ENCODE measurements around the gene NACC2.

Gene NACC2

DNA sequence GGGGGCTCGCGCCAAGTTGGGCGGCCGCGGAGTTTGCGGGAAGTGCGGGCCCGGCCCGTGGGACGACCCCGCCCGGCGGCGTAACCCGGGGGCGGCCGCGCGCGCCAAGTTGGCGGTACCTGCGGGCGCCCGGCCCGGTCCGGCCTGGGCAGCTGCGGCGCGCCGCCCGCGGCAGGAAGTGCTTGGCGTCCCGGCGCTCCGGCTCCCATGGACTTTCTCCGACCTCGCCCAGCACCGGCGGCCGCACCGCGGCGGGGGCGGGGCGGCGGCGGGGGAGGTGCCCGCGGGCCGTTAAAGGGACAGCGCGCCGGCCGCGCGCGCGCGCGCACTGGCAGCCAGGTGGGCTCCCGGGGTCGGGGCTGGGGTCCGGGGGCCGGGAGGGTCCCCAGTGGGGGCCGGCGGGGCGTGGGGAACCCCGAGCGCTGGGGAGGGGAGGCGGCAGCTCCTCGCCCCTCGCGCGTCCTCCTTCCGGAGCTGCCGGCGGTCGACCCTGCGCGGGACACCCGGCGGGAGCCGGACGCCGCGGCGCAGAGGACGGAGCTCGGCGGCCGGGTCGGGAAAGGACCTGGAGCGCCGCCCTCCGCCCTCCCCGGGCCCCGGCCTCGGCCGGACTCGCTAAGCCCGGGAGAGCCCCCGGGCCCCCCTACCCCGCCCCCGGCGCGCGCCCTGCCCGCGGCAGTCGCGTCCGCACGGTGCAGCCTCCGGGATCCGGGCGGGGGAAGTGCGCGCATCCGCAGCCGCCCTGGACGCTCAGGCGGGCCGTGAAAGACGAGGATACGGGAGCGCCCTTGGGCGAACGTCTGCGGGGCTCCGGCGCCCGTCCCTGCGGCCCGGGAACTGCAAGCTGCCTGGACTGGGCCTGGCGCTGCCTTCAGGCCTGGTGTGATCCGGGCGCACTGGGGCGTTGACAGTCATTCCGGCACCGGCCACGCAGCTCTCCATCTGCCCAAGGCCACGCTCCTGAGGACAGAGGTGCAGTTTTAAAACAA lies at the start of gene NACC2:
Gene NACC2, minus strand, starts transcription at position 220 of the 989 bp plus-strand sequence. CDS start 44,768 bp downstream, outside the sequence.
- intact Hi-C loops (cut with micrococcal nuclease), result loop anchor here (2.0 kb wide), 2 partner anchors 15 to 23 kb away; partner anchors contain the start of gene TMEM250
- Mint-ChIP-seq H3K4me1 (ENCODE audit: low read depth) (peaks cover 57% of the 10 kb centered on the region), H3K36me3 (ENCODE audit: low read depth) (peaks cover 28% of the 10 kb centered on the region), H3K27ac (peak within 1 kb of the TSS; percentile 79), H3K9me3 (no peaks in the 10 kb centered on the region), H3K4me3 (peak within 1 kb of the TSS; percentile 86), H3K27me3 (peaks cover 31% of the 10 kb centered on the region)

GRCh38 chr9:136144450-136144849 lies 49.4 kb upstream of the NACC2 start:
- Mint-ChIP-seq H3K27ac (no peak overlapping the region), H3K4me3 (no peak overlapping the region), H3K36me3 (ENCODE audit: low read depth) (no peaks in the 10 kb centered on the region), H3K27me3 (peaks cover 10% of the 10 kb centered on the region), H3K9me3 (no peaks in the 10 kb centered on the region), H3K4me1 (ENCODE audit: low read depth) (no peaks in the 10 kb centered on the region)
- intact Hi-C loops (cut with micrococcal nuclease), result no loop called here

GRCh38 chr9:136143215-136144001 lies 48.3 kb upstream of the NACC2 start:
- no peak overlapping the region for H3K27ac Mint-ChIP-seq
- H3K36me3 Mint-ChIP-seq (ENCODE audit: low read depth), result no peaks in the 10 kb centered on the region
- H3K4me1 Mint-ChIP-seq (ENCODE audit: low read depth), result no peaks in the 10 kb centered on the region
- H3K9me3 Mint-ChIP-seq, result no peaks in the 10 kb centered on the region
- H3K27me3 Mint-ChIP-seq, result peaks cover 14% of the 10 kb centered on the region
- no peak overlapping the region for H3K4me3 Mint-ChIP-seq
- intact Hi-C loops (cut with micrococcal nuclease), result no loop called here

DNA sequence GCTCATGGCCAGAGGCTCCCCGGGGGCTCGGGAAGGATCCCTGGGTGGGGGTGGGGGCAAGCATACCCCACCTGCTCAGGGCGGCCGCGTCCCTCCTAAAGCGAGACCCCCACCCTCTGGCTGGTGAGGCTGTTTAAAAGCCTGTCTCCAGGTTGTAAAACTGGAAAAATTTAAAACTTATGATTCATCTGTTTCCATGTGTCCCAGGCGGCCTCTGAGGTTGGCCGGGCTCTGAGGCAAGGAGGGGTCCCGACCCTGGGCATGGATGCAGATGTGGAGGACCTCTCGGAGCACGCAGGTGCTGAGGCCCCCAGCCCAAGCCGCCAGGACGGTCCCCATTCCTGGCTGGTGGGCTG lies 47.7 kb upstream of the NACC2 start:
- Mint-ChIP-seq H3K36me3 (ENCODE audit: low read depth) (no peaks in the 10 kb centered on the region), H3K27ac (no peak overlapping the region), H3K27me3 (peaks cover 15% of the 10 kb centered on the region), H3K4me3 (no peak overlapping the region), H3K4me1 (ENCODE audit: low read depth) (no peaks in the 10 kb centered on the region), H3K9me3 (no peaks in the 10 kb centered on the region)
- intact Hi-C loops (cut with micrococcal nuclease), result no loop called here

- H3K9me3 Mint-ChIP-seq, result no peaks in the 10 kb centered on the region
- peaks cover 18% of the 10 kb centered on the region for H3K27me3 Mint-ChIP-seq
- H3K4me3 Mint-ChIP-seq, result no peak overlapping the region
These were observed 47.3 kb upstream of the NACC2 start for GRCh38 chr9:136142414-136142796.

DNA sequence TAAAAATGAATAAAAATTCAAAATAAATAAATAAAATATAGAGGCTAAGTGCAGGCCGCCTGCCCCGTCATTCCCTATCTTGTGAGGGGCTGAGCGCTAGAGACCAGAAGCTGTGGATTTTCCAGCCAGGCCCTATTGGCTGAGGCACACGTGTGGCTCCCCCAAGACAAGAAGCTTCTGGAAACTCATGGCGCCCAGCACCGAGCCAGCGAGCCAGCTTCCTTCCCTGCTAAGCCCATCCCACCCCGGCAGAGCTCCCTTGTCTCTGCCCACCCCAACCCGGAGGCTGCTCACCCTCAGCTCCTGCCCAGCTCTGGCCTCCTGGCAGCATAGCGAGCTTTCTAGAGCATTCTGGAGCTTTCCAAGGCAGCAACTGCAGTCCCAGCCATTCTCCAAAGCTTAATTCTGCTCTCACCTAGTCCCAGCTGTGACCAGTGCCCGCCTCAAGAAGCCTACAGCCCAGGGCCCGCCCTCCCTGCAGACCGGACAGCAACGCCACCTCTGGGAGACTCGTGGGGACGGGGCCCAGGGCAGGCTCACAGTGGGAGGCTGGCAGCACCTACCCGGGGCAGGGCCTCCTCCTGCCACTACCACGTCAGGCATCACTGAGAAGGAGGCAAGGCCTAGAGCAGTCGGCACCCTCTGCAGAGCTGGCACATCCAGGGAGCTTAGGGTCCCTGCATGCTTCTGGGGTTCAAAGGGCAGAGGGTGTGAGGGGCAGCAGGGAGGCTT lies 46.8 kb upstream of the NACC2 start:
- no peaks in the 10 kb centered on the region for H3K4me1 Mint-ChIP-seq (ENCODE audit: low read depth)

More at GRCh38 chr9:136142414-136142796, 47.3 kb upstream of the NACC2 start:
- Mint-ChIP-seq H3K27ac (no peak overlapping the region), H3K4me1 (ENCODE audit: low read depth) (no peaks in the 10 kb centered on the region), H3K36me3 (ENCODE audit: low read depth) (no peaks in the 10 kb centered on the region)
- intact Hi-C loops (cut with micrococcal nuclease), result no loop called here

DNA sequence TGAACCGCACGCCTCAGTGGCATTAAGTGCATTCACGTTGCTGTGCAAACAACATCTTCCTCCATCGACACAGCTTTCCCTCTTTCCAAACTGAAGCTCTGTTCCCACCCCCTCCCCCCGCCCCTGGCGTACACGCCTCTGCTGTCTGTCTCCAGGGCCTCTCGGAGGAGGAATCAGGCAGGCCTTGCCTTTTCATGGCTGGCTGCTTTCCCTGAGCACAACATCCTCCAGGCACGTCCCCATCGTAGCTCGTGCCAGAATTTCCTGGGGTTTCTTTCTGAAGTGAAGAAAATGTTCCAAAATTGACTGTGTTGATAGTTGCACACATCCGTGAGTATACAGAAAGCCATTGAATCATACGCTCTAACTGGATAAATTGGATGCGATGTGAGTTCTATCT lies 45.9 kb upstream of the NACC2 start:
- H3K9me3 Mint-ChIP-seq, result no peaks in the 10 kb centered on the region
- no peak overlapping the region for H3K4me3 Mint-ChIP-seq
- H3K27me3 Mint-ChIP-seq, result peaks cover 28% of the 10 kb centered on the region
- intact Hi-C loops (cut with micrococcal nuclease), result no loop called here
- no peak overlapping the region for H3K27ac Mint-ChIP-seq
- no peaks in the 10 kb centered on the region for H3K4me1 Mint-ChIP-seq (ENCODE audit: low read depth)
- H3K36me3 Mint-ChIP-seq (ENCODE audit: low read depth), result no peaks in the 10 kb centered on the region

More for the DNA sequence above, 46.8 kb upstream of the NACC2 start:
- Mint-ChIP-seq H3K4me3 (no peak overlapping the region), H3K27me3 (peaks cover 23% of the 10 kb centered on the region), H3K27ac (no peak overlapping the region), H3K36me3 (ENCODE audit: low read depth) (no peaks in the 10 kb centered on the region), H3K9me3 (no peaks in the 10 kb centered on the region)
- intact Hi-C loops (cut with micrococcal nuclease), result no loop called here

GRCh38 chr9:136140046-136140445 lies 45.0 kb upstream of the NACC2 start:
- Mint-ChIP-seq H3K36me3 (ENCODE audit: low read depth) (no peaks in the 10 kb centered on the region), H3K9me3 (no peaks in the 10 kb centered on the region), H3K27ac (no peak overlapping the region), H3K27me3 (peaks cover 37% of the 10 kb centered on the region), H3K4me3 (no peak overlapping the region), H3K4me1 (ENCODE audit: low read depth) (no peaks in the 10 kb centered on the region)
- intact Hi-C loops (cut with micrococcal nuclease), result no loop called here

DNA sequence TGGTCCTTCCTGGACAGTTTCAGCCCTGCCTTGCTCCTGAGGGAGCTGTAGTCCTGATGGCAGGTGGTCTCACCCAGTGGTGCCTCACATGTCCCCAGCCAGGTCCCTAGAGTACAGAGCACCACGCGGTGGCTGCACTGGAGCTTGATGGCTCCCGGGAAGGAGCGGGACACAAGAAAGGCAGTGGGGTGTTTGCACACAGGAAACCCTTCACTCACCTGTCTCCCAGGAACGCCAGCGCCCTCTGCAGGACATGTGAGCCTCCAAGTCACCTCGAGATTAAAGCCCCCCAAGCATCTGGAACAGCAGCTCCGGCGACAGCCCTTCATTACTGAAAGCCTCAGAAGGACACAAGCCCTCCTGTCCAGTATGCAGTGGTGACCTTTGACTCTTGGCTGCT lies 43.5 kb upstream of the NACC2 start:
- no peak overlapping the region for H3K27ac Mint-ChIP-seq
- H3K4me1 Mint-ChIP-seq (ENCODE audit: low read depth), result peaks cover 3% of the 10 kb centered on the region
- H3K27me3 Mint-ChIP-seq, result peaks cover 45% of the 10 kb centered on the region
- H3K36me3 Mint-ChIP-seq (ENCODE audit: low read depth), result no peaks in the 10 kb centered on the region
- intact Hi-C loops (cut with micrococcal nuclease), result no loop called here
- no peaks in the 10 kb centered on the region for H3K9me3 Mint-ChIP-seq
- no peak overlapping the region for H3K4me3 Mint-ChIP-seq

DNA sequence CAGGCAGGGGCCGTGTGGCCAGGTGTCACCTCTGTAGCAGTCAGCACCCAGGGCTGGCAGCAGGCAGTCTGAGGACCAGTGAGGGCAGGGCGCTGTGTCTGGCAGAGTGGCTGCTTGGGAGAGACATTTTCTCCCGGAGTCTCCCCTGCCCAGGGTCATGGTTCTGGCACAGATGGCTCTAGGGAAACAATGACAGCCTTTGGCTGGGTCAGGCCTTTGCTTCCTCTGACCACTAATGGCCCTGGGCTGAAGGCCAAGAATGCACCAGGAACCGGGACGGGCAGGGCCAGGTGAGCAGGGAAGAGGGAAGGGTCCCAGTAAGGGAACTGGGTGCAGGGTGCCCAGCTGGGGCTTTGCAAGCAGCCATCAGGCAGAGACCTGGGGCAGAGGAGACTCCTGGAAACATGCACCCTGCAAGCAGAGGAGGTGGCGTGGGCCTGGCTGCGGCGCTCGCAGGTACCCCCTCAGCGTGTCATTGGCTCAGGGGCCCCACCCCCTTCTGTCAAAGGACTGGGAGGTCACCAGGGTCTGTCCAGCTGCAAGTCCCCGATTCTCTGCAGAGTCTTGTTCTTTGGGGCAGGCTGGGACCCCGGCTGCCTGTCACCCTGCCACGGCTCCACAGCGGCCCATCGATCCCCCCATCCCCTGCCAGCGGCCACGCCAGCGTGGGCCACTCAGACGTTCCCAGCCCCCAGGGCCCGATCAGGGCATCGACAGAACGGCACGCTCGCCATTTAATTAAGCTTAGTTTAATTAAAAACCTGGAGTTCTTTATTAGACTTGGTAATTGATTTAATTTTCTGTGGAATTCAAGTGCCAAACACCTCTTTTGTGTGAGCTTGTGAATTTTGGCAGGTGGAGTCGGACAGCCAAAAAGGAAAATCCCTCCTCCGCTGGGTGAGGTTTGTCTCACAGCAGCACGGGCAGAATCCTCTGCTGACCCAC lies 42.5 kb upstream of the NACC2 start:
- H3K27me3 Mint-ChIP-seq, result peaks cover 52% of the 10 kb centered on the region
- intact Hi-C loops (cut with micrococcal nuclease), result no loop called here
- H3K27ac Mint-ChIP-seq, result no peak overlapping the region
- H3K4me3 Mint-ChIP-seq, result no peak overlapping the region
- no peaks in the 10 kb centered on the region for H3K36me3 Mint-ChIP-seq (ENCODE audit: low read depth)
- peaks cover 7% of the 10 kb centered on the region for H3K4me1 Mint-ChIP-seq (ENCODE audit: low read depth)
- no peaks in the 10 kb centered on the region for H3K9me3 Mint-ChIP-seq

DNA sequence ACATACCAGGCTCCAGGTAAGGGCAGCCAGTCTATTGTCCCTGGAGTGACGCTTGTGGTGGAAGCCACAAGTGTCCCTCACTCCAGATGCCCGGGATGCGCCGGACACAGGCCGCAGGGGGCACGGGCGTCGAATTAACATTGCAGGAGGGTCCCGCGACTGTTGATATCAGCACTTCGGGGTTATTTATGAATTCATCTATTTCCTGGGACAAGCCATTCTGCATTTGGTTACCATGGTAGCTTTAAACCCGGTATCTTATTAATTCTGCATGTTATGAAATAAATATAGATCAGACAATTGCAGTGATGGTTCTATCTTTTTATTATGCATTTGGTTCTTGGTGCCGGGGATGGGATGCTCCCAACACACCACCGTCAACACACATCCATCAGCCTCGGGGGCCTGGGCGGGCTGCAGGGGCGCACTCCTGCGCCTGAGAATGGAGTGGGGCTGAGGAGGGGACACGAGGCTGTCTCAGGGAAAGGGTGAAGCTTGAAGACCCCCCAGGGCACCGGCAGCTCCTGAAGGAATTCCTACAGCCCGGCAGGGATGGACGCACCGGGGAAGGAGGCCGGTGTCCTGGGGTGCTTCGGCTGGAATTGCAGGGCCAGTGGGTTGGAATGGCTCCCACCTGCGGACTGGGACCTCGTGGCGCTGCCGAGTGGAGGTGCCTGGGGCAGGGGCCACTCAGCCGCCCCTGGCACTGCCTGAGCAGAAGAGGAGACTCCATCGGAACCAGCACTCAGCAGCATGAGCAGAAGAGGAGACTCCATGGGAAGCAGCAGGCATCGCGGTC lies 41.2 kb upstream of the NACC2 start:
- intact Hi-C loops (cut with micrococcal nuclease), result no loop called here
- H3K4me3 Mint-ChIP-seq, result no peak overlapping the region
- H3K27me3 Mint-ChIP-seq, result peaks cover 63% of the 10 kb centered on the region
- H3K9me3 Mint-ChIP-seq, result no peaks in the 10 kb centered on the region
- no peak overlapping the region for H3K27ac Mint-ChIP-seq
- no peaks in the 10 kb centered on the region for H3K36me3 Mint-ChIP-seq (ENCODE audit: low read depth)
- peaks cover 7% of the 10 kb centered on the region for H3K4me1 Mint-ChIP-seq (ENCODE audit: low read depth)

DNA sequence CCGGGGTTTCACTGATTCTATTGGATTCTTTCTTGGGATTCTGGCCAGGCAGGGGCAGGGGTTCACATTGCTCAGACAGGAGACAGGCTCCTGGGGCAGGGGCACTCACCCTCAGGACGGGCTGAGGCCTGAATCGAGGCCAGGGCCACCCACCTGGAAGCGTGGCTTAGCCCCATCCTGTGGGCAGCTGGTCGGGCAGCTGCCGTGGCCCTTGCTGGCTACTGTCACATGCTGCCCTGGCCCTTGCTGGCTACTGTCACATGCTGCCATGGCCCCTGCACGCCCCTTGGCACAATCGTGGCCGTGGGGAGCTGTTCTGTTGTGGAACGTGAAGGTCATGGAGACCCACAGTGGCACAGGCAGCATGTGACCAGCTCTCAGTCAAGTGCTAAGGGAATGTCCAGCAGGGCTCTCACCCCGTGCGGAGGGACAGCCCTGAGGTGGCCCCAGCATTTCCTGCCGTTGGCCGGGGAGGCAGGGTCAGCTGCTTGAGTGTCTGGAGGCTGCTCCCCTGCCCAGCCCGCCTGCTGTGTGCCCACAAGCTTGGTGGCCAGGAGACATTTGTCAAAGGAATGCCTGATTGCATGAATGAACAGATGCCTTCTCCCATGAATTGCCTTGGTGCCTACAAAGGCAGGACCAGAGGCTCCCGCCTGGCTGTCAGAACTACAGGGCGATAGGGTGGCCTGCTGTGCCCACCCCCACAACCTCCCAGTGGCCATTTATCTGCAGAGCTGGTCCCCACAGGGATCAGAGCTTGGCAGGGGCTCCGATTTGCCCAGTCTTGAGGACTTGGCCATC lies 40.4 kb upstream of the NACC2 start:
- Mint-ChIP-seq H3K27me3 (peaks cover 70% of the 10 kb centered on the region), H3K4me3 (no peak overlapping the region), H3K9me3 (no peaks in the 10 kb centered on the region), H3K36me3 (ENCODE audit: low read depth) (no peaks in the 10 kb centered on the region), H3K27ac (no peak overlapping the region), H3K4me1 (ENCODE audit: low read depth) (peaks cover 7% of the 10 kb centered on the region)
- intact Hi-C loops (cut with micrococcal nuclease), result no loop called here

All from dendritic cell treated with granulocyte-macrophage colony-stimulating factor and Interleukin-4, amounts not matched to agents 40 ng/mL and 50 ng/mL, for 4 days (primary cell).